SK-N-SH (cell line): Measurements from ENCODE around the gene PRKCB. TPM values are rescaled to one million over a fixed set of nuclear protein-coding genes. Genes with fewer than 3 reads are reported as not detected.

Experiments
- CTCF ChIA-PET: fragments of 300-600, 350-600 bp; formaldehyde crosslinking; extraction: SDS; loops from one replicate; lab custom pipeline; 2021; lab: Yijun Ruan, JAX
- POLR2A ChIA-PET: fragments of 350-600 bp; sonication (Branson Sonifier 250); formaldehyde crosslinking; extraction: SDS; loops from one replicate; lab custom pipeline; 2020; ENCODE audit warnings: antibody characterized with exemption, inconsistent platforms; lab: Yijun Ruan, JAX
- DNase-seq: peaks from one replicate; pipeline ENCODE4 v3.0.0; 2012
- H2AFZ ChIP-seq: fragments of 200-600 bp; sonication (generic); 2 replicates; pipeline ENCODE4 v1.8.1; 2016; ENCODE audit warnings: antibody characterized with exemption, mild to moderate bottlenecking, low read depth
- H3F3A ChIP-seq: fragments of 200-600 bp; sonication (generic); replicated peaks from 2 replicates; pipeline ENCODE3; 2016; ENCODE audit warnings: antibody characterized with exemption, mild to moderate bottlenecking; ENCODE audit not compliant: insufficient read depth
- H3K27ac ChIP-seq, 2 experiments: fragments of 200-500 bp in 1 of 2; fragments of 200-600 bp in 1 of 2; sonication (Bioruptor generic) in 1 of 2; sonication (generic), shearing (Covaris generic) in 1 of 2; 2 replicates each; pipeline versions ENCODE4 v1.5.1 to v1.6.1; 2014 to 2016; ENCODE audit warnings: low read depth in 2 of 2, inconsistent platforms in 1 of 2, low read length in 1 of 2, mild to moderate bottlenecking in 1 of 2, mixed read lengths in 1 of 2
- H3K27me3 ChIP-seq: fragments of 200-600 bp; sonication (generic), shearing (Covaris generic); 2 replicates; pipeline ENCODE4 v1.6.1; 2016; ENCODE audit warnings: mixed run types; ENCODE audit not compliant: insufficient read depth
- H3K36me3 ChIP-seq, 2 experiments: fragments of 200-500 bp in 1 of 2; fragments of 200-600 bp in 1 of 2; sonication (Bioruptor generic) in 1 of 2; sonication (generic) in 1 of 2; replicated peaks in 1 of 2; 2 replicates each; pipeline versions ENCODE3 to v1.5.1; 2014 to 2016; ENCODE audit warnings: low read length in 1 of 2, mild to moderate bottlenecking in 1 of 2; ENCODE audit not compliant: insufficient read depth in 2 of 2, control insufficient read depth in 1 of 2
- H3K4me1 ChIP-seq, 2 experiments: fragments of 200-500 bp in 1 of 2; fragments of 200-600 bp in 1 of 2; sonication (Bioruptor generic) in 1 of 2; sonication (generic), shearing (Covaris generic) in 1 of 2; 2 replicates each; pipeline versions ENCODE4 v1.5.1 to v1.6.1; 2014 to 2016; ENCODE audit warnings: low read depth in 1 of 2, low read length in 1 of 2, mixed run types in 1 of 2; ENCODE audit not compliant: insufficient read depth in 2 of 2, control insufficient read depth in 1 of 2
- H3K4me2 ChIP-seq: fragments of 200-600 bp; sonication (generic), shearing (Covaris generic); 2 replicates; pipeline ENCODE4 v1.6.1; 2017; ENCODE audit warnings: mixed run types
- H3K4me3 ChIP-seq, 2 experiments: fragments of 200-500 bp in 1 of 2; fragments of 200-600 bp in 1 of 2; sonication (Bioruptor generic) in 1 of 2; sonication (generic), shearing (Covaris generic) in 1 of 2; 2 replicates each; pipeline versions ENCODE4 v1.5.1 to v1.8.1; 2014 to 2016; ENCODE audit warnings: low read depth in 2 of 2, inconsistent platforms in 1 of 2, low read length in 1 of 2, mild to moderate bottlenecking in 1 of 2, mixed read lengths in 1 of 2, moderate library complexity in 1 of 2
- H3K79me2 ChIP-seq: fragments of 200-600 bp; sonication (generic); 2 replicates; pipeline ENCODE4 v1.8.1; 2017; ENCODE audit warnings: mild to moderate bottlenecking; ENCODE audit not compliant: insufficient read depth
- H3K9ac ChIP-seq: fragments of 200-600 bp; sonication (generic); 2 replicates; pipeline ENCODE4 v1.6.1; 2017; ENCODE audit warnings: mixed run types
- H3K9me2 ChIP-seq: fragments of 200-600 bp; sonication (generic); 2 replicates; pipeline ENCODE4 v1.6.1; 2017; ENCODE audit warnings: mixed run types
- H3K9me3 ChIP-seq: fragments of 200-600 bp; sonication (generic); 2 replicates; pipeline ENCODE4 v1.6.1; 2017; ENCODE audit warnings: mixed run types, mild to moderate bottlenecking, moderate library complexity
- H4K20me1 ChIP-seq: fragments of 200-600 bp; sonication (generic); 2 replicates; pipeline ENCODE4 v1.6.1; 2017; ENCODE audit warnings: mild to moderate bottlenecking, mixed run types; ENCODE audit not compliant: insufficient read depth
- FOXJ3 ChIP-seq: sonication (generic); formaldehyde crosslinking; IDR thresholded peaks from 2 replicates; pipeline ENCODE4 v1.5.1; 2020; ENCODE audit warnings: mild to moderate bottlenecking, missing genetic modification reagents
- RCOR1 ChIP-seq: fragments of 150-350 bp; IDR thresholded peaks from 2 replicates; pipeline ENCODE4 v1.6.1; 2017; ENCODE audit warnings: antibody characterized with exemption, low read length
- SMC3 ChIP-seq: IDR thresholded peaks from 2 replicates; pipeline ENCODE4 v1.6.1; 2012; ENCODE audit warnings: low read depth, low read length, improper control_type of control experiment
- WGBS: methylation state at CpG from one replicate; pipeline ENCODE4 v1.1.6; 2017; ENCODE audit warnings: low lambda C conversion rate; 5-methylcytosine and 5-hydroxymethylcytosine counted together
- polyA plus RNA-seq, 3 experiments: library from polyadenylated mRNA; depleted of rRNA; stranded (reverse); fragments of >200 nt; gene quantifications; 2 replicates each; pipeline ENCODE4 v1.2.3, GENCODE V29; 2012
- TF ChIP-seq, protein P1 (sequence below): fragments of 150-350 bp; IDR thresholded peaks from 2 replicates; pipeline ENCODE4 v1.6.1; 2017; ENCODE audit warnings: antibody characterized with exemption, low read length, low read depth, borderline replicate concordance
- TF ChIP-seq, protein P2 (sequence below): IDR thresholded peaks from 2 replicates; pipeline ENCODE4; 2012
- TF ChIP-seq, protein P3 (sequence below): IDR thresholded peaks from 2 replicates; pipeline ENCODE4 v1.6.1; 2012; ENCODE audit warnings: mild to moderate bottlenecking, low read depth, low read length, moderate library complexity

The PRKCB gene
- polyA plus RNA-seq, 1 of the 3 experiments (the other 2 are of a cell fraction), result 0.12 TPM

DNA sequence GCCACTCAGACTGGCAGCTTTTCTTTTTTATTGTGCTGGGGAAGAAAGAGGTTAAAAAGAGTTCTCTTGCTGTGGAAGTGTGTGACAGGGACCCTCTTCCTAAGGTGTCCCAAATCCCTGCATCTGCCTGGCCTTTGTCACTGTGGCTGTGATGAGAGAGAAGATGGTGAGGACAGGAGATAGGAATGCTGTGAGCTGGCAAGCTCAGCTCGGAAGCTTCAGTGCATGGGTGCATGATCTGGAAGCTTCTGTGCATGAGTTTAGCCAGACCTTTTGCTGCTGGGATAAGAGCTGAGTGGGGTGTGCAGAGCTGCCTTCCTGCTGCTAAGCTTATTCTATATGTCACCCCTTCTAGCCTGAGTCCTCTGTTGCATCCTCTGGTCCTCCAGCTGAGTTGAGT is 317.0 kb downstream of the PRKCB start:
- Histone ChIP-seq H3K36me3 (no peaks in the 10 kb centered on the region), H4K20me1 (no peaks in the 10 kb centered on the region), H3K9me2 (no peaks in the 10 kb centered on the region), H3F3A (no peaks in the 10 kb centered on the region), H3K9ac (no peak overlapping the region), H2AFZ (no peak overlapping the region), H3K4me3 (no peak overlapping the region), H3K4me1 (no peaks in the 10 kb centered on the region), H3K9me3 (no peaks in the 10 kb centered on the region), H3K4me2 (no peak overlapping the region), H3K79me2 (no peaks in the 10 kb centered on the region), H3K27me3 (no peaks in the 10 kb centered on the region), H3K27ac (no peak overlapping the region)
- TF ChIP-seq, protein P1, sequence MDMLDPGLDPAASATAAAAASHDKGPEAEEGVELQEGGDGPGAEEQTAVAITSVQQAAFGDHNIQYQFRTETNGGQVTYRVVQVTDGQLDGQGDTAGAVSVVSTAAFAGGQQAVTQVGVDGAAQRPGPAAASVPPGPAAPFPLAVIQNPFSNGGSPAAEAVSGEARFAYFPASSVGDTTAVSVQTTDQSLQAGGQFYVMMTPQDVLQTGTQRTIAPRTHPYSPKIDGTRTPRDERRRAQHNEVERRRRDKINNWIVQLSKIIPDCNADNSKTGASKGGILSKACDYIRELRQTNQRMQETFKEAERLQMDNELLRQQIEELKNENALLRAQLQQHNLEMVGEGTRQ, result no peak
- TF ChIP-seq SMC3 (no peak), FOXJ3 (CRISPR knock-in tag) (no peak)
- 25% methylated on average over 1 of the region's 1 CpG for WGBS
- DNase-seq, result no peak
- ChIA-PET POLR2A (no interaction called here), CTCF (no interaction called here)

DNA sequence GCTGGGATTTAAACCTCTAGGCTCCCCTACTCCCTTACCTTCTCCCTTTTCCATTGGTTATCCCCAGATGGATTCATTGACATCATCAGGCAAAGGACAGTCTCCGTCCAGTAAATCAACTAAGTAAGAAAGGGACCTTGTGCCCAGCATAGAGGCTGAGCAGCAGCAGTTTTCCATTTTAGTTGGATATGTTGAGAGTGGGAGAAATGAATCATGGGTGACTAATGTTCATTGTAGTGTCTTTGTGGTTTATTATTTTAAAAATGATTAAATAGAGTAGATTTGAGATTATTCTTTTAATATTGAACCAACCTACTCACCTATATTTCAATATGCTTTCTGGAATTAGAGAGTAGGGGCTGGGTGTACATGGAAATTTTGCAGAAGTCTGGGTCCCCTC is 321.0 kb downstream of the PRKCB start:
- WGBS, result 4% methylated on average over 1 of the region's 1 CpG
- TF ChIP-seq, protein P2, sequence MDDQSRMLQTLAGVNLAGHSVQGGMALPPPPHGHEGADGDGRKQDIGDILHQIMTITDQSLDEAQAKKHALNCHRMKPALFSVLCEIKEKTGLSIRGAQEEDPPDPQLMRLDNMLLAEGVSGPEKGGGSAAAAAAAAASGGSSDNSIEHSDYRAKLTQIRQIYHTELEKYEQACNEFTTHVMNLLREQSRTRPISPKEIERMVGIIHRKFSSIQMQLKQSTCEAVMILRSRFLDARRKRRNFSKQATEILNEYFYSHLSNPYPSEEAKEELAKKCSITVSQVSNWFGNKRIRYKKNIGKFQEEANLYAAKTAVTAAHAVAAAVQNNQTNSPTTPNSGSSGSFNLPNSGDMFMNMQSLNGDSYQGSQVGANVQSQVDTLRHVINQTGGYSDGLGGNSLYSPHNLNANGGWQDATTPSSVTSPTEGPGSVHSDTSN, result no peak
- no peak for TF ChIP-seq FOXJ3 (CRISPR knock-in tag)
- TF ChIP-seq RCOR1, result no peak
- TF ChIP-seq, protein P3, sequence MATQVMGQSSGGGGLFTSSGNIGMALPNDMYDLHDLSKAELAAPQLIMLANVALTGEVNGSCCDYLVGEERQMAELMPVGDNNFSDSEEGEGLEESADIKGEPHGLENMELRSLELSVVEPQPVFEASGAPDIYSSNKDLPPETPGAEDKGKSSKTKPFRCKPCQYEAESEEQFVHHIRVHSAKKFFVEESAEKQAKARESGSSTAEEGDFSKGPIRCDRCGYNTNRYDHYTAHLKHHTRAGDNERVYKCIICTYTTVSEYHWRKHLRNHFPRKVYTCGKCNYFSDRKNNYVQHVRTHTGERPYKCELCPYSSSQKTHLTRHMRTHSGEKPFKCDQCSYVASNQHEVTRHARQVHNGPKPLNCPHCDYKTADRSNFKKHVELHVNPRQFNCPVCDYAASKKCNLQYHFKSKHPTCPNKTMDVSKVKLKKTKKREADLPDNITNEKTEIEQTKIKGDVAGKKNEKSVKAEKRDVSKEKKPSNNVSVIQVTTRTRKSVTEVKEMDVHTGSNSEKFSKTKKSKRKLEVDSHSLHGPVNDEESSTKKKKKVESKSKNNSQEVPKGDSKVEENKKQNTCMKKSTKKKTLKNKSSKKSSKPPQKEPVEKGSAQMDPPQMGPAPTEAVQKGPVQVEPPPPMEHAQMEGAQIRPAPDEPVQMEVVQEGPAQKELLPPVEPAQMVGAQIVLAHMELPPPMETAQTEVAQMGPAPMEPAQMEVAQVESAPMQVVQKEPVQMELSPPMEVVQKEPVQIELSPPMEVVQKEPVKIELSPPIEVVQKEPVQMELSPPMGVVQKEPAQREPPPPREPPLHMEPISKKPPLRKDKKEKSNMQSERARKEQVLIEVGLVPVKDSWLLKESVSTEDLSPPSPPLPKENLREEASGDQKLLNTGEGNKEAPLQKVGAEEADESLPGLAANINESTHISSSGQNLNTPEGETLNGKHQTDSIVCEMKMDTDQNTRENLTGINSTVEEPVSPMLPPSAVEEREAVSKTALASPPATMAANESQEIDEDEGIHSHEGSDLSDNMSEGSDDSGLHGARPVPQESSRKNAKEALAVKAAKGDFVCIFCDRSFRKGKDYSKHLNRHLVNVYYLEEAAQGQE, result no peak
- TF ChIP-seq, all 33 proteins: peak for 0
- Histone ChIP-seq H2AFZ (no peak overlapping the region), H3K9me2 (no peaks in the 10 kb centered on the region), H3K9ac (no peak overlapping the region), H3K79me2 (no peaks in the 10 kb centered on the region), H3K4me2 (no peak overlapping the region), H3K9me3 (no peaks in the 10 kb centered on the region), H3K27ac (no peak overlapping the region), H3K36me3 (no peaks in the 10 kb centered on the region), H4K20me1 (no peaks in the 10 kb centered on the region), H3K27me3 (no peaks in the 10 kb centered on the region), H3F3A (no peaks in the 10 kb centered on the region), H3K4me3 (no peak overlapping the region), H3K4me1 (no peaks in the 10 kb centered on the region)
- POLR2A ChIA-PET, result no interaction called here
- CTCF ChIA-PET, result no interaction called here
- DNase-seq, result no peak
